H9 (cell line): ENCODE measurements around the gene ZNF431. TPM values are rescaled to one million over a fixed set of nuclear protein-coding genes. Genes with fewer than 3 reads are reported as not detected.

Experiments
- DNase-seq: peaks from one replicate; pipeline ENCODE4 v3.0.0-alpha.2; 2017
- H2AFZ ChIP-seq: one replicate; pipeline ENCODE4 v1.6.1; 2013; ENCODE audit warnings: mild to moderate bottlenecking, low read length, control low read depth, moderate library complexity
- H2AK5ac ChIP-seq: 2 replicates; pipeline ENCODE4 v1.6.1; 2013; ENCODE audit warnings: low read length, control low read depth, mixed read lengths; ENCODE audit not compliant: insufficient read length
- H2BK120ac ChIP-seq: one replicate; pipeline ENCODE4 v1.6.1; 2013; ENCODE audit warnings: low read depth, mild to moderate bottlenecking, low read length, control low read depth, inconsistent platforms; ENCODE audit not compliant: poor library complexity, severe bottlenecking
- H2BK12ac ChIP-seq: 2 replicates; pipeline ENCODE4 v1.6.1; 2013; ENCODE audit warnings: low read length, control low read depth, mixed read lengths, low read depth; ENCODE audit not compliant: insufficient read length
- H2BK15ac ChIP-seq: 2 replicates; pipeline ENCODE4 v1.6.1; 2013; ENCODE audit warnings: low read depth, low read length, control low read depth
- H2BK20ac ChIP-seq: one replicate; pipeline ENCODE4 v1.6.1; 2013; ENCODE audit warnings: low read depth, mild to moderate bottlenecking, low read length, control low read depth, inconsistent platforms; ENCODE audit not compliant: poor library complexity, severe bottlenecking
- H2BK5ac ChIP-seq: 2 replicates; pipeline ENCODE4 v1.6.1; 2013; ENCODE audit warnings: low read length, control low read depth, mixed read lengths; ENCODE audit not compliant: insufficient read length
- H3K14ac ChIP-seq: 2 replicates; pipeline ENCODE4 v1.6.1; 2013; ENCODE audit warnings: low read length, control low read depth; ENCODE audit not compliant: insufficient read depth
- H3K18ac ChIP-seq: 2 replicates; pipeline ENCODE4 v1.6.1; 2013; ENCODE audit warnings: low read depth, mild to moderate bottlenecking, mixed read lengths, low read length, control low read depth; ENCODE audit not compliant: insufficient read length
- H3K23ac ChIP-seq: 2 replicates; pipeline ENCODE4 v1.6.1; 2013; ENCODE audit warnings: low read length, control low read depth, mixed read lengths, low read depth; ENCODE audit not compliant: insufficient read length
- H3K23me2 ChIP-seq: 2 replicates; pipeline ENCODE4 v1.6.1; 2013; ENCODE audit warnings: low read depth, mild to moderate bottlenecking, mixed read lengths, low read length, control low read depth; ENCODE audit not compliant: insufficient read length, poor library complexity, severe bottlenecking
- H3K27ac ChIP-seq: 2 replicates; pipeline ENCODE4 v1.5.1; 2013; ENCODE audit warnings: low read length, control low read depth, mixed read lengths, low read depth; ENCODE audit not compliant: insufficient read length
- H3K27me3 ChIP-seq: 2 replicates; pipeline ENCODE4 v1.6.1; 2013; ENCODE audit warnings: low read length, control low read depth, inconsistent platforms; ENCODE audit not compliant: insufficient read depth
- H3K4ac ChIP-seq: 2 replicates; pipeline ENCODE4 v1.6.1; 2013; ENCODE audit warnings: low read depth, mild to moderate bottlenecking, control low read depth, inconsistent platforms, low read length, moderate library complexity
- H3K4me1 ChIP-seq: 2 replicates; pipeline ENCODE4 v1.6.1; 2013; ENCODE audit warnings: low read length, control low read depth, inconsistent platforms; ENCODE audit not compliant: insufficient read depth
- H3K4me2 ChIP-seq: 2 replicates; pipeline ENCODE4 v1.6.1; 2013; ENCODE audit warnings: low read length, control low read depth, mixed read lengths; ENCODE audit not compliant: insufficient read length, insufficient read depth
- H3K56ac ChIP-seq: 2 replicates; pipeline ENCODE4 v1.6.1; 2013; ENCODE audit warnings: low read depth, mild to moderate bottlenecking, mixed read lengths, low read length, control low read depth; ENCODE audit not compliant: insufficient read length
- H3K79me1 ChIP-seq: 2 replicates; pipeline ENCODE4 v1.6.1; 2013; ENCODE audit warnings: low read depth, mild to moderate bottlenecking, moderate library complexity, low read length, control low read depth, inconsistent platforms; ENCODE audit not compliant: insufficient read depth, poor library complexity, severe bottlenecking
- H3K79me2 ChIP-seq: 2 replicates; pipeline ENCODE4 v1.6.1; 2013; ENCODE audit warnings: low read length, control low read depth, inconsistent platforms; ENCODE audit not compliant: insufficient read depth
- H3K9ac ChIP-seq: 2 replicates; pipeline ENCODE4 v1.6.1; 2013; ENCODE audit warnings: low read length, control low read depth, mixed read lengths; ENCODE audit not compliant: insufficient read length; ENCODE audit errors: extremely low read depth
- H3K9me3 ChIP-seq: one replicate; pipeline ENCODE4 v1.6.1; 2013; ENCODE audit warnings: low read depth, low read length, inconsistent platforms; ENCODE audit not compliant: control insufficient read depth
- H3T11ph ChIP-seq: one replicate; pipeline ENCODE4 v1.6.1; 2013; ENCODE audit warnings: mild to moderate bottlenecking, low read length, control low read depth, inconsistent platforms
- H4K20me1 ChIP-seq: one replicate; pipeline ENCODE4 v1.6.1; 2013; ENCODE audit not compliant: control insufficient read depth, insufficient read length, insufficient read depth
- H4K5ac ChIP-seq: 2 replicates; pipeline ENCODE4 v1.6.1; 2013; ENCODE audit warnings: low read depth, mild to moderate bottlenecking, mixed read lengths, low read length, control low read depth; ENCODE audit not compliant: insufficient read length
- H4K8ac ChIP-seq: replicated peaks from 2 replicates; pipeline ENCODE4 v1.6.1; 2013; ENCODE audit warnings: low read length, control low read depth, mixed read lengths, low read depth; ENCODE audit not compliant: insufficient read length
- H4K91ac ChIP-seq: 2 replicates; pipeline ENCODE4 v1.6.1; 2013; ENCODE audit warnings: low read depth, mild to moderate bottlenecking, moderate library complexity, mixed read lengths, low read length, control low read depth; ENCODE audit not compliant: insufficient read length
- H3K27ac Mint-ChIP-seq, 3 experiments: 2 replicates in 2 of 3; 3 replicates in 1 of 3; pipeline ENCODE4 v1.8.0; 2020 to 2021; ENCODE audit warnings: mixed read lengths in 3 of 3, mild to moderate bottlenecking in 1 of 3, moderate library complexity in 1 of 3
- H3K27me3 Mint-ChIP-seq: 2 replicates; pipeline ENCODE4 v1.8.0; 2021; ENCODE audit warnings: low read depth, mild to moderate bottlenecking, moderate library complexity, mixed read lengths
- H3K36me3 Mint-ChIP-seq, 3 experiments: 2 replicates in 2 of 3; 3 replicates in 1 of 3; pipeline ENCODE4 v1.8.0; 2020 to 2021; ENCODE audit warnings: low read depth in 3 of 3, mixed read lengths in 3 of 3; ENCODE audit not compliant: insufficient read depth in 1 of 3
- H3K4me1 Mint-ChIP-seq, 2 experiments: 2 replicates each; pipeline ENCODE4 v1.8.0; 2020; ENCODE audit warnings: mixed read lengths in 2 of 2
- H3K4me3 Mint-ChIP-seq, 2 experiments: 2 replicates in 1 of 2; 3 replicates in 1 of 2; pipeline ENCODE4 v1.8.0; 2020 to 2021; ENCODE audit warnings: mild to moderate bottlenecking in 2 of 2, mixed read lengths in 2 of 2, moderate library complexity in 1 of 2
- H3K9me3 Mint-ChIP-seq, 2 experiments: 2 replicates in 1 of 2; 3 replicates in 1 of 2; pipeline ENCODE4 v1.8.0; 2020; ENCODE audit warnings: mild to moderate bottlenecking in 2 of 2, mixed read lengths in 2 of 2, moderate library complexity in 1 of 2
- CTCF ChIP-seq: fragments of 200-600 bp; sonication (generic); conservative IDR thresholded peaks from 3 replicates; pipeline ENCODE4 v1.8.0; 2021; ENCODE audit warnings: antibody characterized with exemption, mild to moderate bottlenecking
- WGBS: extraction: QIAGEN DNeasy Blood & Tissue Kit; methylation state at CpG from one replicate; pipeline ENCODE4 v1.1.7; 2013; ENCODE audit warnings: missing lambda C conversion rate, low lambda C conversion rate, mixed read lengths; ENCODE audit not compliant: insufficient read length; ENCODE audit errors: extremely low coverage; 5-methylcytosine and 5-hydroxymethylcytosine counted together
- total RNA-seq: library from RNA; stranded (reverse); gene quantifications from 2 replicates; pipeline ENCODE4 v1.2.1, GENCODE V29; 2021

ZNF431 gene
- total RNA-seq, 1 experiment from 2014 or later = 47.4 TPM

DNA sequence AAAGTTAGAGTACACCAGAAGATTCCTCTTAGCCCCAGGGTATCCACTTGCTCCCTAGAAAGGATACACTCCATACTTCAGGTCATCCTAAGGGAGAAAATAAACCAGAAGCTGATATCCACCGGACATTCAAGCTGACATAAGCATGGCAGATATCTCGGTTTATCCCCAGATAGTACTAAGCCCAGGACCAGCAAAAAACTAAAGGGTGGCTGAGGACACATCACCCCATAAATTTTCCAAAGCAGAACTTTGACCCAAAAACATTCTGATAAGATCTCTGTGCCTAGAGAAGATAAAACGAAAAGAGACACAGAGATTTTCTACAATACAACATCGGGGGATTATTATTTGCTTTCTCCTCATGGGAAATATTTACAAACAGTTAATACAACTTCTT, 13.9 kb upstream of the ZNF431 start:
- H3K27me3 ChIP-seq = no peaks in the 10 kb centered on the region
- WGBS = no CpG with 5 or more reads among the region's 4 CpGs
- no peak overlapping the region for H3K14ac ChIP-seq
- H4K5ac ChIP-seq = no peak overlapping the region
- Mint-ChIP-seq H3K36me3 (peaks cover 0 to 6% (median 0%) of the 10 kb centered on the region in 3 experiments; a peak in 3 of 7 replicates), H3K27me3 (no peaks in the 10 kb centered on the region), H3K27ac (no peak overlapping the region), H3K4me1 (peaks cover 15 to 16% of the 10 kb centered on the region in 2 experiments), H3K4me3 (no peak overlapping the region), H3K9me3 (peaks cover 0 to 8% of the 10 kb centered on the region in 2 experiments; a peak in 2 of 5 replicates)
- H2BK5ac ChIP-seq = no peak overlapping the region
- H2BK20ac ChIP-seq = no peak overlapping the region
- H4K20me1 ChIP-seq = no peaks in the 10 kb centered on the region
- no peak overlapping the region for H3T11ph ChIP-seq
- no peak overlapping the region for H4K91ac ChIP-seq
- H3K4ac ChIP-seq = no peak overlapping the region
- H2BK15ac ChIP-seq = no peak overlapping the region
- no peak overlapping the region for H3K4me2 ChIP-seq
- no peak for TF ChIP-seq CTCF
- no peak overlapping the region for H4K8ac ChIP-seq
- H3K79me1 ChIP-seq = no peaks in the 10 kb centered on the region
- no peak overlapping the region for H3K56ac ChIP-seq
- no peak overlapping the region for H3K18ac ChIP-seq
- no peak overlapping the region for H3K27ac ChIP-seq
- no peaks in the 10 kb centered on the region for H3K23me2 ChIP-seq
- no peak overlapping the region for H2BK12ac ChIP-seq
- no peak overlapping the region for H2AK5ac ChIP-seq
- H3K23ac ChIP-seq = no peak overlapping the region
- no peak for DNase-seq
- H2BK120ac ChIP-seq = no peak overlapping the region
- no peak overlapping the region for H2AFZ ChIP-seq
- no peak overlapping the region for H3K9ac ChIP-seq
- no peaks in the 10 kb centered on the region for H3K79me2 ChIP-seq
- H3K4me1 ChIP-seq = no peaks in the 10 kb centered on the region
- H3K9me3 ChIP-seq = no peaks in the 10 kb centered on the region
